ENCODE results near the gene CRYBB1. TPM values are rescaled to one million over a fixed set of nuclear protein-coding genes. Genes with fewer than 3 reads are reported as not detected.

CRYBB1 gene
- total and polyA plus RNA-seq, 2 of the 13 experiments (the other 11 are each of a cell fraction or from before 2014, with no cell fraction given): not detected

GRCh38 chr22:26656891-26657851, 39.3 kb upstream of the CRYBB1 start, which contains the start of gene MIAT:
Gene MIAT, plus strand, starts transcription at chr22:26657588.
- no peak for TF ChIP-seq DPF2 (CRISPR knock-in tag; IDR thresholded peaks at IDR 0.05; ENCODE audit: borderline replicate concordance, low read depth)
- TF ChIP-seq SRSF1 (optimal IDR thresholded peaks at IDR 0.05; ENCODE audit: low read depth, low read length): no peak
- no peak for TF ChIP-seq ZNF768 (CRISPR knock-in tag; IDR thresholded peaks at IDR 0.05)
- no peak for TF ChIP-seq ZNF280D (CRISPR knock-in tag; IDR thresholded peaks at IDR 0.05)
- no peak for TF ChIP-seq ZNF264 (CRISPR knock-in tag; IDR thresholded peaks at IDR 0.05)
- TF ChIP-seq, protein P1, sequence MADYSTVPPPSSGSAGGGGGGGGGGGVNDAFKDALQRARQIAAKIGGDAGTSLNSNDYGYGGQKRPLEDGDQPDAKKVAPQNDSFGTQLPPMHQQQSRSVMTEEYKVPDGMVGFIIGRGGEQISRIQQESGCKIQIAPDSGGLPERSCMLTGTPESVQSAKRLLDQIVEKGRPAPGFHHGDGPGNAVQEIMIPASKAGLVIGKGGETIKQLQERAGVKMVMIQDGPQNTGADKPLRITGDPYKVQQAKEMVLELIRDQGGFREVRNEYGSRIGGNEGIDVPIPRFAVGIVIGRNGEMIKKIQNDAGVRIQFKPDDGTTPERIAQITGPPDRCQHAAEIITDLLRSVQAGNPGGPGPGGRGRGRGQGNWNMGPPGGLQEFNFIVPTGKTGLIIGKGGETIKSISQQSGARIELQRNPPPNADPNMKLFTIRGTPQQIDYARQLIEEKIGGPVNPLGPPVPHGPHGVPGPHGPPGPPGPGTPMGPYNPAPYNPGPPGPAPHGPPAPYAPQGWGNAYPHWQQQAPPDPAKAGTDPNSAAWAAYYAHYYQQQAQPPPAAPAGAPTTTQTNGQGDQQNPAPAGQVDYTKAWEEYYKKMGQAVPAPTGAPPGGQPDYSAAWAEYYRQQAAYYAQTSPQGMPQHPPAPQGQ (CRISPR knock-in tag; IDR thresholded peaks at IDR 0.05; ENCODE audit: borderline replicate concordance): no peak
- no peak for TF ChIP-seq U2AF2 (IDR thresholded peaks at IDR 0.05; ENCODE audit: low read depth, low read length)
- TF ChIP-seq ZSCAN25 (CRISPR knock-in tag; IDR thresholded peaks at IDR 0.05): no peak
- TF ChIP-seq NR2F6 (IDR thresholded peaks at IDR 0.05): no peak
- no peak for TF ChIP-seq NR2F6 (CRISPR knock-in tag; IDR thresholded peaks at IDR 0.05)
- no peak for TF ChIP-seq ZNF576 (CRISPR knock-in tag; IDR thresholded peaks at IDR 0.05)
- TF ChIP-seq, protein P2, sequence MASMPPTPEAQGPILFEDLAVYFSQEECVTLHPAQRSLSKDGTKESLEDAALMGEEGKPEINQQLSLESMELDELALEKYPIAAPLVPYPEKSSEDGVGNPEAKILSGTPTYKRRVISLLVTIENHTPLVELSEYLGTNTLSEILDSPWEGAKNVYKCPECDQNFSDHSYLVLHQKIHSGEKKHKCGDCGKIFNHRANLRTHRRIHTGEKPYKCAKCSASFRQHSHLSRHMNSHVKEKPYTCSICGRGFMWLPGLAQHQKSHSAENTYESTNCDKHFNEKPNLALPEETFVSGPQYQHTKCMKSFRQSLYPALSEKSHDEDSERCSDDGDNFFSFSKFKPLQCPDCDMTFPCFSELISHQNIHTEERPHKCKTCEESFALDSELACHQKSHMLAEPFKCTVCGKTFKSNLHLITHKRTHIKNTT (CRISPR knock-in tag; IDR thresholded peaks at IDR 0.05): no peak
- TF ChIP-seq CSRNP1 (CRISPR knock-in tag; IDR thresholded peaks at IDR 0.05): no peak
- Histone ChIP-seq H2AFZ (ENCODE audit: low read length) (no peak within 1 kb of the TSS), H3K9ac (ENCODE audit: insufficient read depth, low read depth, low read length) (no peak within 1 kb of the TSS), H3K4me2 (ENCODE audit: low read depth, low read length) (no peak within 1 kb of the TSS), H3K4me1 (ENCODE audit: insufficient read depth, low read length) (no peaks in the 10 kb centered on the region), H3K9me3 (ENCODE audit: low read length) (no peaks in the 10 kb centered on the region), H4K20me1 (ENCODE audit: insufficient read depth, low read length) (no peaks in the 10 kb centered on the region), H3K4me3 (replicated peaks in 1 of 3; ENCODE audit: insufficient read depth in 1 of 3, low read depth in 2 of 3, low read length in 3 of 3) (no peak within 1 kb of the TSS), H3K27ac (ENCODE audit: extremely low read length, insufficient read depth, low read length) (no peak within 1 kb of the TSS), H3K27me3 (ENCODE audit: control insufficient read depth in 1 of 2, insufficient read depth in 2 of 2, low read length in 2 of 2) (peaks cover 6 to 66% of the 10 kb centered on the region in 2 experiments; a peak in 4 of 5 replicates), H3K36me3 (replicated peaks in 1 of 2; ENCODE audit: control insufficient read depth in 1 of 2, insufficient read depth in 2 of 2, low read length in 2 of 2) (no peaks in the 10 kb centered on the region), H3K79me2 (ENCODE audit: insufficient read depth, low read length) (no peaks in the 10 kb centered on the region)
- ChIA-PET POLR2A (no interaction called here), CTCF (ENCODE audit: low intra/inter-chr PET ratio, low total read pairs) (no interaction called here)
- ATAC-seq (no peak), FAIRE-seq (no peak), DNase-seq (ENCODE audit: low spot score) (no peak)
- in situ Hi-C loops (cut with HindIII; ENCODE audit: extremely low pct_ligation_motif_present, low pct_unique_long_range_greater_than_20kb) (no loop called here), intact Hi-C loops (cut with micrococcal nuclease; ENCODE audit: unreplicated experiment) (no loop called here)
- BruUV-seq (replicated peaks): no TSS peak
- WGBS (ENCODE audit: low lambda C conversion rate): 38% methylated on average over 26 of the region's 62 CpGs
